Caco-2 (cell line): ENCODE measurements around the gene CAMKK2. TPM values are rescaled to one million over a fixed set of nuclear protein-coding genes. Genes with fewer than 3 reads are reported as not detected.

Experiments used
- BruUV-seq: library from RNA; stranded (reverse); fragments of 400-500 nt; replicated peaks from 2 replicates; lab custom pipeline; 2021; lab: Mats Ljungman, UMichigan
- CTCF ChIA-PET: fragments of 300-600 bp; sonication (Branson Sonifier 250); formaldehyde crosslinking; loops from one replicate; lab custom pipeline; 2022; ENCODE audit warnings: antibody characterized with exemption; lab: Charles Lee
- POLR2A ChIA-PET: fragments of 300-600 bp; sonication (Branson Sonifier 250); formaldehyde crosslinking; loops from one replicate; lab custom pipeline; 2022; ENCODE audit warnings: antibody characterized with exemption; lab: Charles Lee
- DNase-seq, 2 experiments: peaks; one replicate each; pipeline versions ENCODE4 v3.0.0 to v3.0.0-alpha.2; 2020 to 2022
- H3K27me3 ChIP-seq: replicated peaks from 2 replicates; pipeline ENCODE4 v1.6.0; 2011; ENCODE audit warnings: low read length; ENCODE audit not compliant: control insufficient read depth, insufficient read depth
- H3K36me3 ChIP-seq: 2 replicates; pipeline ENCODE4 v1.5.1; 2011; ENCODE audit warnings: low read length; ENCODE audit not compliant: control insufficient read depth, insufficient read depth
- H3K4me1 ChIP-seq: fragments of 250-450 bp; sonication (Bioruptor Pico); 2 replicates; pipeline ENCODE4 v1.5.1; 2020; ENCODE audit warnings: mild to moderate bottlenecking
- H3K4me3 ChIP-seq: 2 replicates; pipeline ENCODE4 v1.5.1; 2011; ENCODE audit warnings: low read depth, mild to moderate bottlenecking, control low read depth, low read length
- H3K9me3 ChIP-seq: fragments of 250-450 bp; sonication (Bioruptor Pico); 2 replicates; pipeline ENCODE4 v1.5.1; 2020; ENCODE audit warnings: mild to moderate bottlenecking, moderate library complexity
- H3K27ac Mint-ChIP-seq: one replicate; pipeline ENCODE4 v1.8.0; 2022; ENCODE audit warnings: mixed read lengths; ENCODE audit not compliant: unreplicated experiment
- H3K27me3 Mint-ChIP-seq: one replicate; pipeline ENCODE4 v1.8.0; 2022; ENCODE audit warnings: mixed read lengths; ENCODE audit not compliant: insufficient read depth, unreplicated experiment
- H3K36me3 Mint-ChIP-seq: one replicate; pipeline ENCODE4 v1.8.0; 2022; ENCODE audit warnings: mild to moderate bottlenecking, mixed read lengths; ENCODE audit not compliant: insufficient read depth, unreplicated experiment
- H3K4me1 Mint-ChIP-seq: one replicate; pipeline ENCODE4 v1.8.0; 2022; ENCODE audit warnings: low read depth, mixed read lengths; ENCODE audit not compliant: unreplicated experiment
- H3K4me3 Mint-ChIP-seq: one replicate; pipeline ENCODE4 v1.8.0; 2022; ENCODE audit warnings: mild to moderate bottlenecking, moderate library complexity, mixed read lengths; ENCODE audit not compliant: unreplicated experiment
- H3K9me3 Mint-ChIP-seq: one replicate; pipeline ENCODE4 v1.8.0; 2022; ENCODE audit warnings: mixed read lengths; ENCODE audit not compliant: unreplicated experiment
- intact Hi-C: fragments of 100-400 bp; cut with micrococcal nuclease; formaldehyde crosslinking; loops from one replicate; pipeline ENCODE4 v1.10.0; 2022; ENCODE audit not compliant: unreplicated experiment
- total RNA-seq: library from RNA; stranded (reverse); gene quantifications from 2 replicates; pipeline ENCODE4 v1.2.3, GENCODE V29; 2022
- TF ChIP-seq, protein P1 (sequence below), 2 experiments: fragments of 200-600 bp in 1 of 2; IDR thresholded peaks; 1 replicate in 1 of 2; 2 replicates in 1 of 2; pipeline versions ENCODE4 v1.5.1 to v1.8.0; 2011 to 2022; ENCODE audit warnings: antibody characterized with exemption in 1 of 2, control low read depth in 1 of 2, inconsistent platforms in 1 of 2, low read depth in 1 of 2, low read length in 1 of 2, mild to moderate bottlenecking in 1 of 2, moderate library complexity in 1 of 2; ENCODE audit not compliant: insufficient read depth in 1 of 2, severe bottlenecking in 1 of 2, unreplicated experiment in 1 of 2

The CAMKK2 gene
- total RNA-seq, 1 experiment from 2014 or later = 31.0 TPM

DNA sequence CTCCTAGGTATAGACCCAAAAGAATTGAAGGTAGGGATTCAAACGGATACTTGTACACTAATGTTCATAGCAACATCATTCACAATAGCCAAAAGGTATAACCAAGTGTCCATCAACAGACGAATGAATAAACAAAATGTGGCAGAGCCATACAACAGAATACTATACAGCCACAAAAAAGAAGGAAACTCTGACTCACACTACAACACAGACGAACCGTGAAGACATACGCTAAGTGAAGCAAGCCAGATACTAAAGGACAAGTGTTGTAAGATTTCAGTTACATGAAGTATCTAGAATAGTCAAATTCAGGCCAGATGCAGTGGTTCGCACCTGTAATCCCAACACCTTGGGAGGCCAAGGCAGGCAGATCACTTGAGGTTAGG is 19.1 kb downstream of the CAMKK2 start:
- intact Hi-C loops = no loop called here
- no peaks in the 10 kb centered on the region for H3K27me3 ChIP-seq
- TF ChIP-seq, protein P1, sequence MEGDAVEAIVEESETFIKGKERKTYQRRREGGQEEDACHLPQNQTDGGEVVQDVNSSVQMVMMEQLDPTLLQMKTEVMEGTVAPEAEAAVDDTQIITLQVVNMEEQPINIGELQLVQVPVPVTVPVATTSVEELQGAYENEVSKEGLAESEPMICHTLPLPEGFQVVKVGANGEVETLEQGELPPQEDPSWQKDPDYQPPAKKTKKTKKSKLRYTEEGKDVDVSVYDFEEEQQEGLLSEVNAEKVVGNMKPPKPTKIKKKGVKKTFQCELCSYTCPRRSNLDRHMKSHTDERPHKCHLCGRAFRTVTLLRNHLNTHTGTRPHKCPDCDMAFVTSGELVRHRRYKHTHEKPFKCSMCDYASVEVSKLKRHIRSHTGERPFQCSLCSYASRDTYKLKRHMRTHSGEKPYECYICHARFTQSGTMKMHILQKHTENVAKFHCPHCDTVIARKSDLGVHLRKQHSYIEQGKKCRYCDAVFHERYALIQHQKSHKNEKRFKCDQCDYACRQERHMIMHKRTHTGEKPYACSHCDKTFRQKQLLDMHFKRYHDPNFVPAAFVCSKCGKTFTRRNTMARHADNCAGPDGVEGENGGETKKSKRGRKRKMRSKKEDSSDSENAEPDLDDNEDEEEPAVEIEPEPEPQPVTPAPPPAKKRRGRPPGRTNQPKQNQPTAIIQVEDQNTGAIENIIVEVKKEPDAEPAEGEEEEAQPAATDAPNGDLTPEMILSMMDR (IDR thresholded peaks at IDR 0.05; ENCODE audit: insufficient read depth in 1 of 2, low read depth in 1 of 2, low read length in 1 of 2, severe bottlenecking in 1 of 2, unreplicated experiment in 1 of 2) = no peak
- Mint-ChIP-seq H3K27ac (no peak overlapping the region), H3K36me3 (peaks cover 27% of the 10 kb centered on the region), H3K9me3 (no peaks in the 10 kb centered on the region), H3K4me3 (no peak overlapping the region), H3K4me1 (no peaks in the 10 kb centered on the region), H3K27me3 (no peaks in the 10 kb centered on the region)
- BruUV-seq = no TSS peak
- H3K36me3 ChIP-seq = no peaks in the 10 kb centered on the region; the same call in 1 of the 2 replicates
- no peaks in the 10 kb centered on the region for H3K4me1 ChIP-seq
- no peak for DNase-seq
- POLR2A ChIA-PET = no interaction called here
- no peak overlapping the region for H3K4me3 ChIP-seq
- no peaks in the 10 kb centered on the region for H3K9me3 ChIP-seq
- CTCF ChIA-PET = no interaction called here

DNA sequence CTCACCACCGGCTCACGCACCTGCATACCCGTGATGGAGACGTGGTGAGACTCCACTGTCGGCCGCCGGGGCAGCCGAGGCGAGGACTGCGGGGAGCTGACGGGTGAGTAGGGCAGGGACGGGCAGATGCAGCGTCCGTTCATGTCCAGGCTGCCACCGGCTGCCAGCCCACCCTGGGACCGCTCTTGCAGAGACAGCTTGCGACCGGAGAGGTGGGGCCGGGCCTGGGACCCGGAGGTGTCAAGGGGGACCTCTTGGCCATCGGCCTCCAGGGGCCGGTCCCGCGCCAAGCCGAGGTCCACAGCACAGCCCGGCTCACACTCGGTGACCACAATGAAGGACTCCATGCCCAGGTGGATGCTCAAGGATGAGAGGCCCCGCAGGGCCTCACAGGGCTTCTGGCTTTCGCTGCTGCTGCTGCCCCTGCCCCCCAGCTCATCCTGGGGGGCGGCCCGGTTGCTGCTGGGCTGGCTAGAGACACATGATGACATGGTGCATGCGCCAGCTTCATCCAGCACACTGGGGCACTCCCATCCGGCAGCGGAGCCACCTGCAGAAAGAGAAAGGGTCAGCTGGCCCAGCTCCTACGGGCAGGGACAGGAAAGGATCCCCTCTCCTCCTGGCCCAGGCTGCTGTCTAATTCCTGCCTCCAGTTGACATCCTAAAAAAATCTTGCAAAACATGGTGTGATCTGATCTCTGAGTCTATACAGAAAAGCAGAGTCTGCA is 22.3 kb downstream of the CAMKK2 start:
- H3K36me3 ChIP-seq = no peaks in the 10 kb centered on the region; the same call in none of the 2 replicates
- no peak overlapping the region for H3K27ac Mint-ChIP-seq

DNA sequence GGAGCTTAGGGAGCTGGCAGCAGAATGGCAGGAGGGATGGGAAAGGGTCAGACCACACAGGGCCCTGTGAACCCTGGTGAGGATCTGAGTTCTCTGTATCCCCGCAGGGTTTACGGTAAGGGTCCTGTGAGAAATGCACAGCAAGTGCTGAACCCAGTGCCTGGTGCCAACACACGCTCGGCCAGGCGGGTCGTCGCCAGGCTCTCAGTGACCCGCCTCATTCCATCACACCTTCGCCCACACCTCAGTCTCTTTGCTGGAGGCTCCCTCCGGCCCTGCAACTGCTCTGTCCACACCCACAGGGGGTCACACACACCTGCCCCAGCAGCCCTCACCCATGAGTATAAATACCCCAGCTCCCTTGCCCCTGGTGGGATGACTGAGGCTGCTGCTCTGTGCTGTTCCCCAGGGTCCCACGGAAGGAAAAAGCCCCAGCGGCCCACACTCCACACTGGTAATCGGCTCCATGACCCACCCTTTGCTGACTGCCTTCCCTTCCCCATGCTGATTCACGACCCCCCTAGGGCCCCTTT is 23.1 kb downstream of the CAMKK2 start:
- H3K4me1 ChIP-seq = no peaks in the 10 kb centered on the region
- H3K4me3 ChIP-seq = no peak overlapping the region
- DNase-seq = no peak
- no peaks in the 10 kb centered on the region for H3K9me3 Mint-ChIP-seq
- H3K4me1 Mint-ChIP-seq = no peaks in the 10 kb centered on the region
- H3K27me3 Mint-ChIP-seq = no peaks in the 10 kb centered on the region
- intact Hi-C loops = no loop called here
- TF ChIP-seq, protein P1 (IDR thresholded peaks at IDR 0.05; ENCODE audit: insufficient read depth in 1 of 2, low read depth in 1 of 2, low read length in 1 of 2, severe bottlenecking in 1 of 2, unreplicated experiment in 1 of 2) = no peak
- no TSS peak for BruUV-seq
- H3K36me3 ChIP-seq = no peaks in the 10 kb centered on the region; the same call in none of the 2 replicates
- ChIA-PET POLR2A (no interaction called here), CTCF (no interaction called here)
- H3K36me3 Mint-ChIP-seq = peaks cover 48% of the 10 kb centered on the region
- H3K4me3 Mint-ChIP-seq = no peak overlapping the region
- H3K27me3 ChIP-seq = no peaks in the 10 kb centered on the region
- no peak overlapping the region for H3K27ac Mint-ChIP-seq
- H3K9me3 ChIP-seq = no peaks in the 10 kb centered on the region

More for the DNA sequence above, 22.3 kb downstream of the CAMKK2 start:
- no peaks in the 10 kb centered on the region for H3K9me3 ChIP-seq
- no peak overlapping the region for H3K4me3 Mint-ChIP-seq
- no peaks in the 10 kb centered on the region for H3K9me3 Mint-ChIP-seq
- H3K27me3 Mint-ChIP-seq = no peaks in the 10 kb centered on the region
- intact Hi-C loops = no loop called here
- CTCF ChIA-PET = no interaction called here
- H3K36me3 Mint-ChIP-seq = peaks cover 42% of the 10 kb centered on the region
- TF ChIP-seq, protein P1 (IDR thresholded peaks at IDR 0.05; ENCODE audit: insufficient read depth in 1 of 2, low read depth in 1 of 2, low read length in 1 of 2, severe bottlenecking in 1 of 2, unreplicated experiment in 1 of 2) = no peak
- no peaks in the 10 kb centered on the region for H3K4me1 ChIP-seq
- no peaks in the 10 kb centered on the region for H3K4me1 Mint-ChIP-seq
- H3K4me3 ChIP-seq = no peak overlapping the region
- no peak for DNase-seq
- H3K27me3 ChIP-seq = no peaks in the 10 kb centered on the region
- POLR2A ChIA-PET = no interaction called here
- BruUV-seq = no TSS peak
